Fibroblast of lung (primary cell): ENCODE data around the gene ACSM3. TPM values are rescaled to one million over a fixed set of nuclear protein-coding genes. Genes with fewer than 3 reads are reported as not detected.

Source experiments
- DNase-seq, 2 donors: peaks; one replicate each; pipeline versions ENCODE4 v3.0.0 to v3.0.0-alpha.2; 2010; ENCODE audit warnings: low read depth in 2 of 2
- H2AFZ ChIP-seq: 2 replicates; pipeline ENCODE4 v1.5.1; 2012; ENCODE audit warnings: low read length, control low read depth, inconsistent platforms
- H3K27ac ChIP-seq: 2 replicates; pipeline ENCODE4 v1.5.1; 2011; ENCODE audit warnings: low read length, control low read depth; ENCODE audit not compliant: insufficient read depth
- H3K27me3 ChIP-seq: 2 replicates; pipeline ENCODE4 v1.5.1; 2011; ENCODE audit warnings: mild to moderate bottlenecking, low read length; ENCODE audit not compliant: control insufficient read depth, insufficient read depth
- H3K36me3 ChIP-seq: 2 replicates; pipeline ENCODE4 v1.5.1; 2011; ENCODE audit warnings: low read length; ENCODE audit not compliant: control insufficient read depth, insufficient read depth
- H3K4me1 ChIP-seq: 2 replicates; pipeline ENCODE4 v1.5.1; 2011; ENCODE audit warnings: low read length; ENCODE audit not compliant: control insufficient read depth, insufficient read depth; ENCODE audit errors: extremely low read depth
- H3K4me2 ChIP-seq: 2 replicates; pipeline ENCODE4 v1.5.1; 2011; ENCODE audit warnings: low read length, control low read depth; ENCODE audit not compliant: insufficient read depth; ENCODE audit errors: extremely low read depth
- H3K4me3 ChIP-seq, 4 experiments: fragments of 200-600 bp in 1 of 4; sonication (generic) in 1 of 4; replicated peaks in 1 of 4; 2 replicates each; pipeline ENCODE4 v1.5.1; 2011 to 2016; ENCODE audit warnings: low read length in 4 of 4, low read depth in 3 of 4, mild to moderate bottlenecking in 3 of 4, control low read depth in 2 of 4, inconsistent platforms in 1 of 4, mixed read lengths in 1 of 4; ENCODE audit not compliant: insufficient read depth in 1 of 4; ENCODE audit errors: control extremely low read depth in 1 of 4
- H3K79me2 ChIP-seq: 2 replicates; pipeline ENCODE4 v1.5.1; 2012; ENCODE audit warnings: mild to moderate bottlenecking, low read length, inconsistent platforms; ENCODE audit not compliant: control insufficient read depth, insufficient read depth
- H3K9ac ChIP-seq: 2 replicates; pipeline ENCODE4 v1.5.1; 2011; ENCODE audit warnings: mild to moderate bottlenecking, low read length, control low read depth; ENCODE audit not compliant: insufficient read depth
- H3K9me3 ChIP-seq: 2 replicates; pipeline ENCODE4 v1.5.1; 2012; ENCODE audit warnings: low read depth, low read length; ENCODE audit not compliant: control insufficient read depth, insufficient read depth
- H4K20me1 ChIP-seq: 2 replicates; pipeline ENCODE4 v1.5.1; 2011; ENCODE audit warnings: low read length; ENCODE audit not compliant: control insufficient read depth, insufficient read depth; ENCODE audit errors: extremely low read depth
- CTCF ChIP-seq, 2 donors: IDR thresholded peaks in 1 of 2; conservative IDR thresholded peaks in 1 of 2; 1 replicate in 1 of 2; 2 replicates in 1 of 2; pipeline ENCODE4 v1.5.1; 2011 to 2012; ENCODE audit warnings: low read length in 2 of 2, control low read depth in 1 of 2, inconsistent platforms in 1 of 2, low read depth in 1 of 2, mild to moderate bottlenecking in 1 of 2
- EZH2 ChIP-seq: IDR thresholded peaks from 2 replicates; pipeline ENCODE4 v1.5.1; 2012; ENCODE audit warnings: low read length, control low read depth, mild to moderate bottlenecking; ENCODE audit errors: missing control alignments
- polyA plus RNA-seq, 2 donors: library from polyadenylated mRNA; depleted of rRNA in 1 of 2; stranded (reverse) in 1 of 2; unstranded in 1 of 2; fragments of >200 nt; gene quantifications; 2 replicates each; pipeline ENCODE4 v1.2.1, GENCODE V29; 2011 to 2012; ENCODE audit warnings: missing spikeins in 1 of 2
- total RNA-seq: library from RNA; depleted of rRNA; stranded (reverse); fragments of >200 nt; gene quantifications from 2 replicates; pipeline ENCODE4 v1.2.1, GENCODE V29; 2014

The ACSM3 gene
- total and polyA plus RNA-seq, 2 donors (not counting 1 experiment from before 2014, with no cell fraction given): 0.32 to 1.3 TPM

- no peaks in the 10 kb centered on the region for H3K4me1 ChIP-seq
- DNase-seq: no peak
- no peak overlapping the region for H3K9ac ChIP-seq
- H3K9me3 ChIP-seq: no peaks in the 10 kb centered on the region
- no peaks in the 10 kb centered on the region for H3K27me3 ChIP-seq
- H2AFZ ChIP-seq: no peak overlapping the region
- H3K4me3 ChIP-seq: no peak overlapping the region
- H4K20me1 ChIP-seq: no peaks in the 10 kb centered on the region
- no peak overlapping the region for H3K4me2 ChIP-seq
- H3K27ac ChIP-seq: no peak overlapping the region
- TF ChIP-seq CTCF (conservative IDR thresholded peaks at IDR 0.05 in 1 of 2, IDR thresholded peaks at IDR 0.05 in 1 of 2; ENCODE audit: low read depth in 1 of 2, low read length in 2 of 2): no peak
- TF ChIP-seq EZH2: no peak
- H3K36me3 ChIP-seq: no peaks in the 10 kb centered on the region
- H3K79me2 ChIP-seq: no peaks in the 10 kb centered on the region
Measured at GRCh38 chr16:20765732-20766131, 1.9 kb downstream of the ACSM3 start.

GRCh38 chr16:20766294-20766693, 2.5 kb downstream of the ACSM3 start:
- H3K4me1 ChIP-seq: no peaks in the 10 kb centered on the region
- H3K36me3 ChIP-seq: no peaks in the 10 kb centered on the region
- no peak overlapping the region for H3K4me3 ChIP-seq
- TF ChIP-seq CTCF (conservative IDR thresholded peaks at IDR 0.05 in 1 of 2, IDR thresholded peaks at IDR 0.05 in 1 of 2; ENCODE audit: low read depth in 1 of 2, low read length in 2 of 2) (no peak), EZH2 (no peak)
- no peaks in the 10 kb centered on the region for H3K27me3 ChIP-seq
- no peak for DNase-seq
- no peaks in the 10 kb centered on the region for H3K79me2 ChIP-seq
- H3K27ac ChIP-seq: no peak overlapping the region
- H3K9ac ChIP-seq: no peak overlapping the region
- no peaks in the 10 kb centered on the region for H3K9me3 ChIP-seq
- H2AFZ ChIP-seq: no peak overlapping the region
- H3K4me2 ChIP-seq: no peak overlapping the region
- no peaks in the 10 kb centered on the region for H4K20me1 ChIP-seq

GRCh38 chr16:20767577-20767976, 3.8 kb downstream of the ACSM3 start:
- Histone ChIP-seq H3K4me2 (no peak overlapping the region), H3K27ac (no peak overlapping the region), H3K9me3 (no peaks in the 10 kb centered on the region), H3K9ac (no peak overlapping the region), H2AFZ (no peak overlapping the region), H3K4me3 (no peak overlapping the region), H4K20me1 (no peaks in the 10 kb centered on the region), H3K4me1 (no peaks in the 10 kb centered on the region), H3K79me2 (no peaks in the 10 kb centered on the region), H3K36me3 (no peaks in the 10 kb centered on the region), H3K27me3 (no peaks in the 10 kb centered on the region)
- DNase-seq: no peak
- TF ChIP-seq CTCF (conservative IDR thresholded peaks at IDR 0.05 in 1 of 2, IDR thresholded peaks at IDR 0.05 in 1 of 2; ENCODE audit: low read depth in 1 of 2, low read length in 2 of 2) (no peak), EZH2 (no peak)
